Naive thymus-derived CD4-positive, alpha-beta T cell (primary cell): Measurements from ENCODE around the gene TIMP3. TPM values are rescaled to one million over a fixed set of nuclear protein-coding genes. Genes with fewer than 3 reads are reported as not detected.

Experiments used
- ATAC-seq: fragments of 150-1000 bp; cut with Tn5 transposase; 2 replicates; pipeline ENCODE4 v1.10.0; 2021; ENCODE audit warnings: mild to moderate bottlenecking, moderate library complexity
- CTCF ChIA-PET: fragments of 350-600 bp; sonication (Branson Sonifier 250); formaldehyde crosslinking; loops from one replicate; lab custom pipeline; 2021; ENCODE audit warnings: antibody characterized with exemption; lab: Charles Lee
- POLR2A ChIA-PET: fragments of 350-600 bp; sonication (Branson Sonifier 250); formaldehyde crosslinking; loops from one replicate; lab custom pipeline; 2021; ENCODE audit warnings: antibody characterized with exemption, inconsistent platforms; lab: Charles Lee
- DNase-seq, 9 donors: peaks; one replicate each; pipeline versions ENCODE4 v3.0.0 to v3.0.0-alpha.2; 2020 to 2022; ENCODE audit warnings: mixed read lengths in 1 of 9
- H3K27ac ChIP-seq: one replicate; pipeline ENCODE4 v1.7.0; 2013; ENCODE audit warnings: mild to moderate bottlenecking, low read depth, low read length, moderate library complexity
- H3K27me3 ChIP-seq, 2 donors: one replicate each; pipeline ENCODE4 v1.7.0; 2013; ENCODE audit warnings: low read length in 2 of 2, mild to moderate bottlenecking in 2 of 2, moderate library complexity in 2 of 2; ENCODE audit not compliant: control insufficient read depth in 2 of 2, insufficient read depth in 2 of 2
- H3K36me3 ChIP-seq, 3 experiments: 1 replicate in 2 of 3; 2 replicates in 1 of 3; pipeline ENCODE4 v1.7.0; 2013; ENCODE audit warnings: low read length in 3 of 3, mild to moderate bottlenecking in 3 of 3, moderate library complexity in 1 of 3; ENCODE audit not compliant: insufficient read depth in 3 of 3, control insufficient read depth in 2 of 3
- H3K4me1 ChIP-seq, 2 donors: one replicate each; pipeline ENCODE4 v1.7.0; 2013; ENCODE audit warnings: low read length in 2 of 2, mild to moderate bottlenecking in 2 of 2, moderate library complexity in 1 of 2; ENCODE audit not compliant: control insufficient read depth in 2 of 2, insufficient read depth in 2 of 2
- H3K4me3 ChIP-seq: 2 replicates; pipeline ENCODE4 v1.7.0; 2013; ENCODE audit warnings: mild to moderate bottlenecking, low read length
- H3K9me3 ChIP-seq, 3 experiments: 1 replicate in 2 of 3; 2 replicates in 1 of 3; pipeline ENCODE4 v1.7.0; 2013; ENCODE audit warnings: low read length in 3 of 3; ENCODE audit not compliant: control insufficient read depth in 2 of 3
- H3K27ac Mint-ChIP-seq, 9 donors: one replicate each; pipeline ENCODE4 v1.8.0; 2020 to 2022; ENCODE audit warnings: mixed read lengths in 9 of 9, mild to moderate bottlenecking in 8 of 9, moderate library complexity in 5 of 9, inconsistent platforms in 2 of 9
- H3K27me3 Mint-ChIP-seq, 5 donors: one replicate each; pipeline ENCODE4 v1.8.0; 2021 to 2022; ENCODE audit warnings: mixed read lengths in 5 of 5, mild to moderate bottlenecking in 1 of 5
- H3K36me3 Mint-ChIP-seq, 5 donors: one replicate each; pipeline ENCODE4 v1.8.0; 2020 to 2022; ENCODE audit warnings: mixed read lengths in 5 of 5, mild to moderate bottlenecking in 3 of 5, inconsistent platforms in 1 of 5
- H3K4me1 Mint-ChIP-seq, 7 donors: one replicate each; pipeline ENCODE4 v1.8.0; 2020 to 2022; ENCODE audit warnings: mixed read lengths in 7 of 7, mild to moderate bottlenecking in 3 of 7, inconsistent platforms in 1 of 7
- H3K4me3 Mint-ChIP-seq, 10 donors: one replicate each; pipeline ENCODE4 v1.8.0; 2020 to 2022; ENCODE audit warnings: mild to moderate bottlenecking in 10 of 10, mixed read lengths in 10 of 10, moderate library complexity in 6 of 10, inconsistent platforms in 2 of 10
- H3K9me3 Mint-ChIP-seq, 11 donors: one replicate each; pipeline ENCODE4 v1.8.0; 2020 to 2022; ENCODE audit warnings: mixed read lengths in 11 of 11, mild to moderate bottlenecking in 4 of 11, inconsistent platforms in 1 of 11, moderate library complexity in 1 of 11
- intact Hi-C, 2 donors: fragments of 100-400 bp; cut with micrococcal nuclease; formaldehyde crosslinking; loops; one replicate each; pipeline ENCODE4 v1.15.1; 2023
- polyA plus RNA-seq, 2 donors: library from polyadenylated mRNA; unstranded; fragments of 300-500 nt; fragmentation: Illumina TruSeq; gene quantifications; one replicate each; pipeline ENCODE4 v1.2.3, GENCODE V29; 2021
- total RNA-seq, 6 experiments: library from RNA in 5 of 6; stranded (reverse) in 5 of 6; gene quantifications; 1 replicate in 5 of 6; 2 replicates in 1 of 6; pipeline ENCODE4 v1.2.3 and lab custom pipeline; 2021 to 2026

TIMP3 gene
- total and polyA plus RNA-seq, 7 experiments from 2014 or later = 0.05 to 0.95 (median 0.37) TPM; not detected in 3

GRCh38 chr22:32800994-32801536 lies 440 bp upstream of the TIMP3 start:
- H3K27me3 Mint-ChIP-seq = peaks cover 59 to 77% (median 69%) of the 10 kb centered on the region in 5 donors
- intact Hi-C loops = no loop called here
- H3K36me3 Mint-ChIP-seq = peaks cover 0 to 3% (median 0%) of the 10 kb centered on the region in 5 donors
- Histone ChIP-seq H3K9me3 (no peaks in the 10 kb centered on the region), H3K4me1 (no peaks in the 10 kb centered on the region), H3K27ac (no peak overlapping the region), H3K27me3 (no peaks in the 10 kb centered on the region), H3K4me3 (no peak overlapping the region), H3K36me3 (no peaks in the 10 kb centered on the region)
- H3K27ac Mint-ChIP-seq = no peak overlapping the region
- peaks cover 0 to 2% (median 0%) of the 10 kb centered on the region in 11 donors for H3K9me3 Mint-ChIP-seq
- peak overlapping the region in 8 of 10 donors; percentile 2 to 70 (median 41) for H3K4me3 Mint-ChIP-seq
- DNase-seq (no peak), ATAC-seq (no peak)
- CTCF ChIA-PET = interaction anchor here (1.3 kb wide), 1 partner anchor 141 kb away, joined by 4 read pairs; no protein-coding TSS in a partner anchor
- peaks cover 0 to 8% (median 5%) of the 10 kb centered on the region in 7 donors for H3K4me1 Mint-ChIP-seq
- POLR2A ChIA-PET = no interaction called here

GRCh38 chr22:32802237-32802765 lies 796 bp downstream of the TIMP3 start:
- Mint-ChIP-seq H3K27ac (no peak overlapping the region), H3K36me3 (peaks cover 0 to 3% (median 0%) of the 10 kb centered on the region in 5 donors), H3K27me3 (peaks cover 59 to 80% (median 67%) of the 10 kb centered on the region in 5 donors), H3K9me3 (peaks cover 0 to 2% (median 0%) of the 10 kb centered on the region in 11 donors), H3K4me3 (peak overlapping the region in 3 of 10 donors; percentile 31 to 41 (median 36)), H3K4me1 (peaks cover 0 to 5% (median 2%) of the 10 kb centered on the region in 7 donors)
- no peaks in the 10 kb centered on the region for H3K36me3 ChIP-seq
- H3K27me3 ChIP-seq = no peaks in the 10 kb centered on the region
- H3K9me3 ChIP-seq = no peaks in the 10 kb centered on the region
- intact Hi-C loops = no loop called here
- DNase-seq (no peak), ATAC-seq (no peak)
- H3K4me3 ChIP-seq = no peak overlapping the region
- H3K27ac ChIP-seq = no peak overlapping the region
- POLR2A ChIA-PET = no interaction called here
- CTCF ChIA-PET = interaction anchor here (0.5 kb wide), 1 partner anchor 532 kb away, joined by 3 read pairs; no protein-coding TSS in a partner anchor
- no peaks in the 10 kb centered on the region for H3K4me1 ChIP-seq

- no peak overlapping the region for H3K27ac ChIP-seq
- H3K27me3 ChIP-seq = no peaks in the 10 kb centered on the region
- CTCF ChIA-PET = no interaction called here
- no peaks in the 10 kb centered on the region for H3K4me1 ChIP-seq
- H3K9me3 ChIP-seq = no peaks in the 10 kb centered on the region
- peaks cover 57 to 77% (median 65%) of the 10 kb centered on the region in 5 donors for H3K27me3 Mint-ChIP-seq
- intact Hi-C loops = no loop called here
- H3K27ac Mint-ChIP-seq = no peak overlapping the region
- peaks cover 0 to 3% (median 0%) of the 10 kb centered on the region in 5 donors for H3K36me3 Mint-ChIP-seq
- ATAC-seq (no peak), DNase-seq (no peak)
- H3K36me3 ChIP-seq = no peaks in the 10 kb centered on the region
- no peak overlapping the region for H3K4me3 Mint-ChIP-seq
- POLR2A ChIA-PET = no interaction called here
- peaks cover 0 to 5% (median 2%) of the 10 kb centered on the region in 7 donors for H3K4me1 Mint-ChIP-seq
- peaks cover 0 to 2% (median 0%) of the 10 kb centered on the region in 11 donors for H3K9me3 Mint-ChIP-seq
- no peak overlapping the region for H3K4me3 ChIP-seq
These were observed 1.7 kb downstream of the TIMP3 start for GRCh38 chr22:32803020-32803737.

DNA sequence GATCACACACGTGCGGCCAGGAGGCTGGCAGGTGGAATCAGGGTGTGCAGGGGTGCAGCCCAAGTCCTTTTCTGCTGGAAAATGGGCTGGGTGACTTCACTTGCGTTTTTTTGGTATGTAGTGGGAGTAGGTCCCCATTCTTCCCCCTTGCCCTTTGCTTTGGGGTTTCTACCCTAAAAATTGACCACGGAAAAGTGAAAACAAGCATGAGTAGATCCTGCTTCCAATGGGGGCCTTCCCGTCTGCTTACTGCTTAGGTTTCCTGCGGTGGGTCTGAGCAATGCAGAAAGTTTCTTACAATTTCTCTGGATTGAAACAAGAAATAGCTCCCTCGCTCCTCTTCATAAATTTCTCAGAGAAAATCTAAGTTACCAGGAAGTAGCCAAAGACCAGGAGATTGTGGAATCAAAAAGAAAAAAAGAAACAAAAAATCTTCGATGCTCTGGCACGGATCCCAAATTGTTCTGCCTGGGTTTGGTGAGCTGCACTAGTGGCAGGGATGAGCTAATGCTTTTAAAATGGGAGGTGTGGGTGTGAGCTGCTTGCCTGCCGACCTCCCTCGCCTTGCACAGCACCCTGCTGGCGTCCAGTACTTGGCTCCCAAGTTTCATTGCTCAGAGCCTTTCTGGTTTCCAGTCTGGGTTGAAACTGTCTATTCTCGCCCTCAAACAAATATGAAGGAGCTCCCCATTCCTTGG lies 2.4 kb downstream of the TIMP3 start:
- intact Hi-C loops = no loop called here
- H3K27ac Mint-ChIP-seq = no peak overlapping the region
- H3K4me3 Mint-ChIP-seq = no peak overlapping the region
- H3K9me3 Mint-ChIP-seq = peaks cover 0 to 2% (median 0%) of the 10 kb centered on the region in 11 donors
- no peak for DNase-seq
- H3K27me3 Mint-ChIP-seq = peaks cover 52 to 81% (median 65%) of the 10 kb centered on the region in 5 donors
- no peak overlapping the region for H3K27ac ChIP-seq
- CTCF ChIA-PET = no interaction called here
- H3K4me1 Mint-ChIP-seq = peaks cover 0 to 5% (median 2%) of the 10 kb centered on the region in 7 donors
- peaks cover 0 to 3% (median 0%) of the 10 kb centered on the region in 5 donors for H3K36me3 Mint-ChIP-seq
- H3K4me1 ChIP-seq = no peaks in the 10 kb centered on the region
- no peak for ATAC-seq
- no peak overlapping the region for H3K4me3 ChIP-seq
- POLR2A ChIA-PET = no interaction called here
- no peaks in the 10 kb centered on the region for H3K36me3 ChIP-seq
- H3K27me3 ChIP-seq = no peaks in the 10 kb centered on the region
- H3K9me3 ChIP-seq = no peaks in the 10 kb centered on the region

GRCh38 chr22:32804531-32805360 lies 3.2 kb downstream of the TIMP3 start:
- no peak overlapping the region for H3K27ac ChIP-seq
- Mint-ChIP-seq H3K27ac (no peak overlapping the region), H3K4me1 (peaks cover 0 to 5% (median 2%) of the 10 kb centered on the region in 7 donors), H3K27me3 (peaks cover 44 to 80% (median 58%) of the 10 kb centered on the region in 5 donors), H3K36me3 (peaks cover 0 to 3% (median 0%) of the 10 kb centered on the region in 5 donors), H3K4me3 (no peak overlapping the region), H3K9me3 (peaks cover 0 to 2% (median 0%) of the 10 kb centered on the region in 11 donors)
- POLR2A ChIA-PET = no interaction called here
- no peak overlapping the region for H3K4me3 ChIP-seq
- CTCF ChIA-PET = interaction anchor here (1.3 kb wide), 1 partner anchor 145 kb away, joined by 5 read pairs; no protein-coding TSS in a partner anchor
- H3K27me3 ChIP-seq = no peaks in the 10 kb centered on the region
- H3K4me1 ChIP-seq = no peaks in the 10 kb centered on the region
- no peak for ATAC-seq
- H3K9me3 ChIP-seq = no peaks in the 10 kb centered on the region
- intact Hi-C loops = no loop called here
- DNase-seq = no peak
- no peaks in the 10 kb centered on the region for H3K36me3 ChIP-seq
